ENCODE data around the gene SUMO1.
"Not testable (repeated sequence)": the region's sequence is repeated elsewhere in the genome, so short reads cannot be mapped to it uniquely, and the experiment has no call there.

Gene SUMO1

DNA sequence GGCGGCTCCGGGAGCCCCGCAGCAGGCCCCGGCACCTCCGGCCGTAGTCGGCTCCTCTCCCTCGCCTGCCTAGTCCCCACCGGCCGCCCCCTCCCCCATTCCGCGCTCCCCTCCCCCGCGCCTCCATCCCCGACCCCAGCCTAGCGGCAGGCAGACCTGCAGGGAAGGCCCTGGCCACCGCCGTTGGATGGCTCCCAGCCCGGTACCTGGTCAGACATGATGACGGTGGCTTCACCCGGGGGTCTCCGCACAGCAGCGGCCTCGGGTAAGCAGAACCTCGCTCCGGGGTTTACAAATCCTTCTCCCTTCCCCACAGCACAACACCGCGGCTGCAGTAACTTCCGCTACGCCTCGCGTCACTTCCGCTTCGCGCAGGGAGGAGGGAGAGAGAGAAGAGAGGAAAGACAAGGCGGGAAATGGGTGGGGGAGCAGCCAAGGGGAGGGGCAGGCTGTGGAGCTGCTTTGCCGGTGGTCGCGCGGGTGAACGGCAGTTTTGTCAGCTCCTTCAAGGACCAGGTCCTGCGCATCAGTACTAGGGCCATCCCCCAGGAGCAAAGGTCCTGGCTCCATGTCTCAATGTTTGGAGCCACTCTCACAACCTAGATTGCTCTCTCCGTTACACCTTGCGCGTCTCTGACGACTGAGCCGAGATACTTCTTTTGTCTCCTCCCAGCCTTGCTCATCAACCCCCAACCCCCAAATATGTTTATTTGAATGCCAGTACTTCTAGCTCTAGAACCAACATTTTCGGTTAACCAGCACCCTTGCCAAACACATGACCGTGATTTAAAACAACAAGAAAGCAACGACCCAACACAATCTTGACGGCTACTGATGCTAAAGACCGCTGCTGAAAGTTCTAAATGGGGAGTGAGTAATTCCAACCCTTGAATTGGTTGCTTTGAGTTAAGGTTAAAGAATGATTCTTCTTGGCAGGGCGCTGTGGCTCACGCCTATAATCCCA, at the start of gene SUMO1:
TSS of gene SUMO1 (minus strand) at position 364 of the 964 bp plus-strand sequence. CDS start at position 218, 146 bp downstream.
- no peak for DNase-seq (ENCODE audit: low read depth)

DNA sequence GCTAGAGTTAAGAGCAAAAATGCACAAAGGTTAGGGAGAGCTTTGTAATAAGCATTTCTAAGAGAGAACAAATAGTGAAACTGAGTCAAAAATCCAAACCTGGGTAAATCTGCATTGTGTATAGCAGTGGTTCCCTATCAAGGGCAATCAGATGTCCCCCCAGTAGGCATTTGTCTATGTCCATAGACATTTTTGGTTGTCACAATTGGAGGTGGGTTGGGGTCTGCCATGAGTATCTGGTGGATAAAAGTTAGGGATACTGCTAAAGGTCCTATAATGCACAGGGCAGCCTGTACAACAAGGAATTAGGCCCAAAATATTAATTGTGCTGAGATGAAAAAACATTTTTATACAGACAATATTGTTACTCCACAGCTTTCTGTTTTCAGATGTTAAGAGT, 48.2 kb upstream of the SUMO1 start:
- no peak for DNase-seq (ENCODE audit: low read depth)

DNA sequence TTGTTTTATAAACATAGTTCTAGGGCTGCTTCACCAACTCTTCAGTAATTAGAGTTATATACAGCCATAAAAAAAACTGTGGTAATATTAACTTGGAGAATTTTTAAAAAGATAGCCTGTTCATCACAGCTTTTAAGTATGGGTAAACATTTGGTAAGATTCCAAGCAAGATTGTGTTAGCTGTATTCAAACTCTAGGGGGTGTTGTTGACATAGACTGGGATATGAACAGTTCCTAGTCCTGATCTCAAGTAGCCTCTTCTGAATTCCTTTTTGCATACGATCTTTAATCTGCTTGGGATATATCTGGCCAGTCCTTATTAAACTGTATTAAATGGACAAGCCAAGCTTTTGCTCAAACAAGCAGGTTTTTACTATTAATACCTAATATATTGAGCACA, 40.5 kb upstream of the SUMO1 start:
- no peak for DNase-seq (ENCODE audit: low read depth)

DNA sequence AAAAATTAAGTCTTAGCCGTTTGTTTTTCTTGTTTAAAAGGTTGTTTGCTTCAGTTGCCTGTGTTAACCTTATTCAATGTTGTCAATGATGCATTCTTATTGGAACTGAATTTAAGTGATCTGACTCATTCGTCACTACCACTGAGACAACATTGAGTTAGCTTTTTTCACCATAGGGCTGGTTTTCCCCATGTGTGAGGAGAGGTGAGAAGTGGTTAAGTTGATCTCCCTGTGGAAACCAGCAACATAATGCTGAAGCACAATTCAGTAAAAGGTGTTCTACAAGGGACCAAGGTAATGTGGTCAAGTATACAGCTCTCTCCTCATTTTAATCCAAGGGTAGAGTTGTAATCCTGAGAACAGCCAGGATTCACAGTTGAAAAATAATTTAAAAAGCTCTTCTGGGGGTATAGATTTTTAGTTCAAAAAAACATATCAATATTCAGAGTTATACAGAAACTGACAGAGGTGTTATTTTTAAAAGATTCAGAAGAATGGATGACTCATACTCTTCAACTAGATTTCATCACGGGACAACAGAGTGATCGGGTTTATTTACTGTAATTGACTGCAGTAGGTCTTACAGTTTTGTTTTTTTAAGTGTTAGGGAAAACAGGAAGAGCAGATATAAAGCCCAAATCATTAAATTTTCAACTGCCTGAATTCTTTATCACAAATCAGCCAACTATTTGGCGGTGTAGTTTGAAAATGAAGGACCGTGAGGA, 39.8 kb upstream of the SUMO1 start:
- no peak for DNase-seq (ENCODE audit: low read depth)

DNA sequence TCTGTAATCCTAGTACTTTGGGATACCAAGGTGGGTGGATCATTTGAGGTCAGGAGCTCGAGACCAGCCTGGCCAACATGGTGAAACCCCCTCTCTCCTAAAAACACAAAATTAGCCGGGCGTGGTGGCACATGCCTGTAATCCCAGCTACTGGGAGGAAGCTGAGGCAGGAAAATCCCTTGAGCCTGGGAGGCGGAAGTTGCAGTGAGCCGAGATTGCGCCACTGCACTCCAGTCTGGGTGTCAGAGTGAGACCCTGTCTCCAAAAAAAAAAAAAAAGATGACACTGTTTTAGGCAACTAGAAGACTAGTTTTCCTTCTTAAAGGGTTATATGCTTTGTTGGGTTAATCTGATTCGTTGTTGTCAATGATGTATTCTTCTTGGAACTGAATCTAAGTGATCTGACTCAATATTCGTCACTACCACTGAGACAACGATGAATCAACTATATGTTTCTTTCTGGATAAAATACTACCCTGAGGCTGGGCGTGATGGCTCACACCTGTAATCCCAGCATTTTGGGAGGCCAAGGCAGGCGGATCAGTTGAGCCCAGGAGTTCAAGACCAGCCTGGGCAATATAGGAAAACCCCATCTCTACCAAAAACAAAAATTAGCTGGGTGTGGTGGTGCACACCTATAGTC, 37.8 kb upstream of the SUMO1 start:
- not testable (repeated sequence) for DNase-seq (ENCODE audit: low read depth)

DNA sequence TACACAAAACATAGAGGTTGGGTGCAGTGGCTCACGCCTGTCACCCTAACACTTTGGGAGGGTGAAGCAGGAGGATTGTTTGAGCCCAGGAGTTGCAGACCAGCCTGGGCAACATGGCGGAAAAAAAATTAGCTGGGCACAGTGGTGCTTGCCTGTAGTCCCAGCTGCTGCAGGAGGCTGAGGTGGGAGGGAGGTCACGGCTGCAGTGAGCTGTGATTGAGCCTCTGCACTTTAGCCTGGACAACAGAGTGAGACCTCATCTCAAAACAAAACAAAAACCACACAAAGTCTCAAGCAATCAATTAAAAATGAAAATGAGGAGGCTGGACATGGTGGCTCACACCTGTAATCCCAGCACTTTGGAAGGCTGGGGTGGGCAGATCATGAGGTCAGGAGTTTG, 32.1 kb upstream of the SUMO1 start:
- no peak for DNase-seq (ENCODE audit: low read depth)

DNA sequence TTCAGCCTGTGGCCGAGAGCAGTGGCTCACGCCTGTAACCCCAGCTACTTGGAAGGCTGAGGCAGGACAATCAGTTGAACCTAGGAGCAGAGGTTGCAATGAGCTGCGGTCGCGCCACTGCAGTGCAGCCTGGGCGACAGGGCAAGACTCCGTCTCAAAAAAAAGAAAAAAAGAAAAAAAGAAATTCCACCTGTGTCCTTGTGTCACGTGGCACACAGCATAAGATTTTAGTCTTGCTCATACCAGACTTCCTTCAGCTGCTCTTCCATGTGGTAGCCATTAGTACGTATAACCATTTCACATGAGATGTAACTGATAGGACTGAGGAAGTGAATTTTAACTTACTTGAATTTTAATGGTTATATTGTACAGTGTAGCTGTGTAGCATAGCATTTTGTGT, 31.2 kb upstream of the SUMO1 start:
- DNase-seq (ENCODE audit: low read depth): no peak

DNA sequence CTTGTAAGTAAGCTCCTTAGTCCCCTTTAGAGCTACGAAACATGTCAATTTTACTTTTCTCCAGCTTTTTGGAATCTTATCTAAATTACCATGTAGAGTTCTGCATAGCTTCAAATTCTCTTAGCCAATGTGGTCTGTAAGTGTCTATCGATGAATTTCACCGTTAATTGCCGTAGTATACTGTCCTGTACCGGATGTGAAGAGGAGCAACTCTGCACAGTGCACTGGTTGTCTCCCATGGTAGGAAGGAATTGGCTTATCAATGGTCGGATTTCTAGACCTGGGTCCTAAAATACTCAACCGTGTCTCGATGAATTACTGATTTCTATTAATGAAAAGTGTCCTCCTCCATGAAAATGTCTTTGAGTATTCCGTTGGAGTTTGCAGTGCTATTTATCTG, 29.1 kb upstream of the SUMO1 start:
- DNase-seq (ENCODE audit: low read depth): no peak

DNA sequence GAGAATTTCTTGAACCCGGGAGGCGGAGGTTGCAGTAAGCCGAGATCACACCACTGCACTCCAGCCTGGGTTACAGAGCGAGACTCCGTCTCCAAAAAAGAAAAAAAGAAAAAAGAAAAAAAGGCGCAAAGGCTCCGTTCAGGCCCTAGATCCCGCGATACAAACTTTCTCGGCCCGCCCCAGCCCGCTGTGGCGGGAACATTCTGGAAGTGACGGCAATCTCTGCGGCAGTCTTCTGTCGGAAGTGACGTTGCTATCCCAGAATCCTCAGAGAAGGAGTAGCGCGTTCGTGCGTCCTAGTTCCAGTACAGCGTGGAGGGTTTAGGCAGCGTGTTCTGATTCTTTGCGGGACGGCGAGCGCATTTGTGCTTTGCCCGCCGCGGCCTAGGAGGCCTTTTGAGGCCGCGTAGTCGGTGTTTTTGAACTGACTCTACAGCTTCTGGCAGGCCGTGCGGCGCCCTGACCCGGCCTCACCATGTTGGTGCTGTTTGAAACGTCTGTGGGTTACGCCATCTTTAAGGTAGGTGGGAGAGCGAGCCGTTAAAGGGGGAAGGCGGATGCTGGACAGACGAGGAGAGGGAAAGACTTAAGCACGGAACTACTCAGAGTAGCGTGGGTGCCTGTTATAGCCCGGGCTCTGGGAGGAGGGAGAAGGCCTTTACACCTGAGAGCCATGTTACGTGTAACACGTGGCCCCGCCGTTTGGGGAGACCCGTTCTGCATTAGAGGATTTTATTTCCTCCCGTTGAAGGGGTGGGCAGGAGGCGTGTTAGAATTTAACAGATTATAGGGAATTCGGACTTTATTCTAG, 27.3 kb upstream of the SUMO1 start, which contains the start of gene NOP58:
TSS of gene NOP58 (plus strand) at position 297 of the 811 bp plus-strand sequence. CDS start at position 476, 179 bp downstream.
- peak; percentile 80 for DNase-seq (ENCODE audit: low read depth)

DNA sequence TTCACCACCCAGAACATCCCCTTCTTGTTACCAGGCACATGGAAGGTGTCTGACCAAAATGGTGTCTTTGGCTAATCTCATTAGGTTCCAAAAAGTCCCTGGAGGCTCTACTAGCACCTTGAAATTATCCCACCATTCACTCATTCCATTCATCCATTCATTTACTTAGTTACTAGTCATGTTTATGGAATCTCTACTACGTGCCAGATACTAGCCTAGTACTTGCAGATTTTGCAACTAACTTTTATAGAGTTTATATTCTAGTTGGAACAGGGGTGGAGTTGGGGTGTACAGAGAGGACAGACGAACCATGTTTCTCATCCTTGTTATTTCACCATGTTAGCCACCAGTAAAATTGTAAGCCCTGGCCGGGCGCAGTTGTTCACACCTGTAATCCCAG, 23.1 kb upstream of the SUMO1 start:
- DNase-seq (ENCODE audit: low read depth): no peak

DNA sequence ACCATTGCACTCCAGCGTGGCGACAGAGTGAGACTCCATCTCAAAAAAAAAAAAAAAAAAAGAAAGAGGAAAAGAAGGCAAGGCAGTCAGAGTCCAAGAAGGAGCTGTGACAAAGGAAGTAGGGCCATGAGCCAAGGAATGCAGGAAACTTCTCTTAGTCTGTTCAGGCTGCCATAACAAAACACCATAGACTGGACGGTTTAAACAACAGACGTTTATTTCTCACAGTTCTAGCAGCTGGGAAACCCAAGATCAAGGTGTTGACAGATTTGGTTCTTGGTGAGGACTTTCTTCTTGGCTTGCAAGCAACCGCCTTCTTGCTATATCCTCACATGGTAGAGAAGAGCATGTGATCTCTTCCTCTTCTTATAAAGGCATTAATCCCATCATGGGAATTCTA, 13.1 kb upstream of the SUMO1 start:
- DNase-seq (ENCODE audit: low read depth): no peak

DNA sequence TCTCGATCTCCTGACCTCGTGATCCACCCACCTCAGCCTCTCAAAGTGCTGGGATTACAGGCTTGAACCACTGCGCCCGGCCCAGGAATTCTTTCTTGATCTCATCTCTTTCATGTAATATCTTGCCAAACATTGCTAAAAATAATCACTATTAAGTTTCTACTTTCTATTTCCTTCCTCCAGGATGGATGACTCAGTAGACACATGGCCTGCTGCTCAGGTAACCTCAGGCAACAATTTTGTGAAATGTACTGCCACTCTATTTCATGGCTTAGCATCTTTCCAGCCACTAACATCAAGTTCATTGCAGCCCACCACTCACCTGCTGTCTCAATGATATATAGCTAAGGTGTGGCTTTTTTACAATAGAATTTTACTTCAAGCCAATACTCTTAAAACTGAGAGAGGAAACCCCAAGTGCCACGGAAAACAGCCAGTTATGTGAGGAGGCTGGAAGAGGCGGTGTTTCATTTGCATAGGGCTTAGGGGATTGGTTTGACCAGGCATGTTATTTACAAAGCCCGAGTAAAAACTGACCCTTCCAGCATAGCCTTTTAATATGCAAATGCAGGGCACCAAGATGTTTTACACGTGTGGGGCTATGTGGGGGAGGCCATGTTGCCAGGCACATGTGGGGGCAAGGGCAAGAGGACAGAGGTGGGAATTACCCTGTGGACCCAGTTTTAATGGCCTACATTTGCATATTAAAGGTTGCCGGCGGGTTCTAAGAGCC, 11.3 kb upstream of the SUMO1 start:
- no peak for DNase-seq (ENCODE audit: low read depth)

DNA sequence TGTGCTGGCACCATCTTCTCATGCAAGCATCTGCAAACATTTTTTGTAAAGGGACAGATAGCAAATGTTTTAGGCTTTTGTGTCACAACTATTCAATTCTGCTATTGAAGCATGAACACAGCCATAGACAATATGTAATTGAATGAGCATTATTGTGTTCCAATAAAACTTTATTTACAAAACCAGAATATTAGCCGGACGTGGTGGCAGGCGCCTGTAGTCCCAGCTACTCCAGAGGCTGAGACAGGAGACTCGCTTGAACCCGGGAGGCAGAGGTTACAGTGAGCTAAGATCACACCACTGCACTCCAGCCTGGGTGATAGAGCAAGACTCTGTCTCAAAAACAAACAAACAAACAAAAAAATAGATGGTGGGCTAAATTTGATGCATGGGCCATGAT, 9.3 kb upstream of the SUMO1 start:
- DNase-seq (ENCODE audit: low read depth): not testable (repeated sequence)

DNA sequence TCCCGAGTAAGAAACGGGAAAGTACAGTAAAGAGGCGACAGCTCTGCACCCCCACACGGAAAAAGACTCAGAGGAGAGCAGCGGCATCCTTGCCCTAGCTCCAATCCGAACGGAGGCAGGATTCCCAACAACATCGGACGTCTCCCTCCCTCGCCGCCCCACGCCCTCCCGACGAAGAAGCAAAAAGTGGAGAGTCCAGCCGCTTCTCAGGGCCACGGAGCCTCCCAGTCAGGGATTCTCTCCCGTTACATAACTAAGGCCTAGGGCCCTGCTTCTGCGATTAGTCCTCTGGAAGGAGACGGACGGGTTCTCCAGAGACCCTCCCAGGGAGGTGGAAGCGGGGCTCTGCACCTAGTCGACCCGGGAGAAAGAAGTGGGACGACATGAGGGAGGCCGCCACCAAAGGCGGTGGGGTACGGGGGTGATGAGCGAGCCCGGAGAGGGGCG, 587 bp downstream of the SUMO1 start:
- no peak for DNase-seq (ENCODE audit: low read depth)

DNA sequence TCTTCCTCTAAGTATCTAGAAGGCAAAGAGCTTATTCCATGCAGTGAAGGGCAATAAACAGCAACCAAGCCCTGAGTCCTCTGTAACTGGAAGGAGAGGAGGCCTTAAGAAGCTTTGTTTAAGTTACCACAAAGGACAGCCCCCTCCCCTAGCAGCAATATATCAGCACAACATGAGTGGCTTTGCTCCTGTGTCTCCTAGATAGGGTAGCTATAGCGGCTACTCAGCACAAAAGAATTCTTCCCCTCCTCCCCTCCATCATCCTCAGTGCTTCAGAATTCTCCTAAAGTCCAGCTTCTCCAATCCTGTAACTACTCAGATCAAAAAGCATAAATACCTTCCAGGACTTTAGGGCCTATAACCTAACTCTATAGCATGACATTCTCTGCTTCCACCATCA, 16.5 kb downstream of the SUMO1 start:
- DNase-seq (ENCODE audit: low read depth): no peak

DNA sequence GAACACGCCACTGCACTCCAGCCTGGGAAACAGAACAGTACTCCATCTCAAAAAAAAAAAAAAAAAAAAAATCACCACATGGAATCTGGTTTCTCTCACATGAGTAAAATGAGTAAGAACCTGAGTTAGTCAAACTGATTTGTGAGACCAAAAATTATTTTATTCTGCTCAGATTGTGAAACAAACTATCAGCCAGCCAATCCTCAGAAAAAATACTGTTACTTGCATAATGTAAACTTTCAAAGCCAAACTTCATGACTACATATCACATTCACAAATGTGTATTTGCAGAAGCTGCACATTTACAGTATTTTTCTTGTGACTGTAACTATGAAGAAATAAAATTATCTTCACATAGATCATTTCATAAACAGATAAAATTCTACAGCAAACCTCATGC, 23.2 kb downstream of the SUMO1 start:
- DNase-seq (ENCODE audit: low read depth): no peak

DNA sequence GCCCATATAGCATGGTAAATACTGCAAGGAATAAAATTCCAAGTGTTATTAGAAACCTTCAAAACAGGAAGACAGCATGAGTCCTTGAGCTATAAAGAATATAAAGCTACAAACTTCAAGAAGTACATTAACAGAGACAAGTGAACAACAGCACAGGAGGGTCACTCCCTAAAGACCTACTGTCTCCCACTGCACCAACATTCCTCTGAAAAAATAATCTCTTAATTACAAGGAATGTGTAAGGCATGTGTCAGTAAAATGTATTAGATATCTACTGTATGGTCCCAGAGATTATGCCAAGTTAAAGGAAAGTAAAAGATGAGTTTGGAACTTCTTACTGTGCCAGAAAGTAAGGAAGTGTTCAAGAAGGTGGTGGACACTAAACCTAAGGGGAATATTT, 29.9 kb downstream of the SUMO1 start:
- DNase-seq (ENCODE audit: low read depth): no peak

DNA sequence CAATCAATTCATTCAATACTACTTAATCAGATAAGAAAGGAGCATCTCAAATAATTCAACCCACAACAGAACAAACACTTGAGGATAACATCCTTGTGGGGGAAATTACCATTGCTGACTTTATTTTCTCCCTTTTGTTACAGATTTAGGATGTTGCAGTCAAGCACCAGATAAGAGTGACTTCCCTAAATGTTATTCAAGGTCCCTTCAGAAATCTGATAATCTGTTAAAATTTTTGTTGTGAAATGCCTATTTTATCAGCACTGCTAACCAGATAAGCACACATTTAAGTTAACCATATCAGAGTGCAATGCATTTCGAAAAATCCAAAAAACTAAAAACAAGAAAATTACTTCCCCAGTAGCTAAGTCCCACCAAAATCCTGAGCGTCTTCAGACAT, 33.5 kb downstream of the SUMO1 start:
- no peak for DNase-seq (ENCODE audit: low read depth)

DNA sequence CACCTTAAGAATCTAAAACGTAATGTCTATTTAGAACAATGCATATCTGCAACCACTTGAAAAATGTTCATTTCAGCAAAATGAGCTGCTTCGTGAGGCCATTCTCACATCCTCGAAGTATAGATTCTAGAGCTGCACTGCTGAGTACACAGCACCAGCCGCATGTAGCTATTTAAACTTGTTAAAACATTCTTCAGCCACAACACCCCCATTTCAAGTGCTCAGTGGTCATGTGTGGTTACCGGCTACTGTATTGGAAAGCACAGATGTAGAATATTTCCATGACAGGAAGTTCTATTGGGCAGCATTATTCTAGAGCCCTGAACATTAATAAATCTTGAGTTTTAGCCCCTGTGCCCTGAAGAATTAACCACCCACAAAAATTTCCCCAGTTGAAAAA, 35.0 kb downstream of the SUMO1 start:
- DNase-seq (ENCODE audit: low read depth): no peak

DNA sequence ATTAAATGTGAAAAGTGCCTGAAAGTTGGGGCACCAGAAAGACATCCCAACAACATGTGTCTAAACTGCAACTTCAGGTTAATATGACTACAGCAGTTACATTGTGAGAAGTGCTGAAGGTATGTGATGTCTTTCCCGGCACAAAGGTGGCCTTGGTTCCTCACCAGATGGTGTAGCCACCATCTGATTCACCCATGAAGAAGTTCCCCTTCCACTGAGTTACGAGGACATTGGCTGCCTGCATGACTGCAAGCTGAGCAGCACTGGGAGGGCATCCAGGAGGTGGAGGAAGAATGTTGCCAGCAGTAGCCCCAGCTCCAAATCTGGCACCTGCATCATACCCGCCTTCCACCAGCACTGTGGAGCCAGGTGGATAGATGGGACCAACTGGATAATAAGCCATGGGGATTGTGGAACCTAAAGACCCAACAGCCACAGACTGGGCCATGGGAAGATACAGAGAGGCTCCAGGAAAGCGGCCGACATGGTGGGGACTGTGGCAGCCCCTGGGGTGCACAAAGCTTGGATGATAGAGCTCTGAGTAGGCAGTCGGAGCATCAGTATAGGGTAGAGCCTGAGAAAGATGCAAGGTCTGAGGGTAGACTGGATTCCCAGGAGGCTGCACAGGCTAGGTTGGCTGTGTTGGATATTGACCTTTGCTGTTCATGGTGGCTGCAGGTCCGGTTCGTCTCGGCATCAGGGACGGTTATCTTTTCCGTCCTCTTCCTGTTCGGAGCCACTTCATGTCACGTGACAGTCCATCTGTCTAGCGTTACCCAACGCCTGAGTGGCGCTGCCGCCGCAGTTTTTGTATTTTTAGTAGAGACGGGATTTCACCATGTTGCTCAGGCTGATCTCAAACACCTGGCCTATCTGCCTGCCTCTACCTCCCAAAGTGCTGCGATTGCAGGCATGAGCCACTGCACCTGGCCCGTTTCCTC, 36.9 kb downstream of the SUMO1 start:
- no peak for DNase-seq (ENCODE audit: low read depth)

All from non-pigmented ciliary epithelial cell (primary cell).